Panc1 (cell line): ENCODE data around the gene PKMYT1. TPM values are rescaled to one million over a fixed set of nuclear protein-coding genes. Genes with fewer than 3 reads are reported as not detected.
A peak's percentile ranks its signal among the peaks of the same experiment; 100 is the strongest.

Experiments
- ATAC-seq: fragments of 200-7000 bp; cut with Tn5 transposase; 2 replicates; pipeline ENCODE4 v1.9.1; 2020; ENCODE audit warnings: mild to moderate bottlenecking, moderate library complexity
- BruUV-seq: library from RNA; stranded (reverse); fragments of 400-500 nt; replicated peaks from 2 replicates; lab custom pipeline; 2021; lab: Mats Ljungman, UMichigan
- CTCF ChIA-PET: fragments of 300-600 bp; sonication (Branson Sonifier 250); formaldehyde crosslinking; loops from one replicate; lab custom pipeline; 2022; ENCODE audit warnings: antibody characterized with exemption; lab: Charles Lee
- POLR2A ChIA-PET: fragments of 300-600 bp; sonication (Branson Sonifier 250); formaldehyde crosslinking; loops from one replicate; lab custom pipeline; 2022; ENCODE audit warnings: antibody characterized with exemption; lab: Charles Lee
- DNase-seq: peaks from one replicate; pipeline ENCODE4 v3.0.0-alpha.2; 2010; ENCODE audit warnings: low read depth, low spot score
- H3K27ac ChIP-seq: 2 replicates; pipeline ENCODE4 v1.5.1; 2011; ENCODE audit warnings: mild to moderate bottlenecking, low read length, inconsistent platforms
- H3K27me3 ChIP-seq: fragments of 200-500 bp; sonication (Bioruptor generic); 2 replicates; pipeline ENCODE4 v1.6.0; 2014; ENCODE audit warnings: low read length, inconsistent platforms; ENCODE audit not compliant: control insufficient read depth, insufficient read depth
- H3K36me3 ChIP-seq: fragments of 200-500 bp; sonication (Bioruptor generic); 2 replicates; pipeline ENCODE4 v1.5.1; 2014; ENCODE audit warnings: inconsistent platforms, mild to moderate bottlenecking, low read length, moderate library complexity; ENCODE audit not compliant: control insufficient read depth, insufficient read depth
- H3K4me1 ChIP-seq: 2 replicates; pipeline ENCODE4 v1.5.1; 2011; ENCODE audit warnings: inconsistent platforms, mild to moderate bottlenecking, low read length, moderate library complexity; ENCODE audit not compliant: control insufficient read depth, insufficient read depth
- H3K4me3 ChIP-seq, 2 experiments: 2 replicates each; pipeline ENCODE4 v1.5.1; 2011 to 2012; ENCODE audit warnings: low read depth in 2 of 2, low read length in 2 of 2, mild to moderate bottlenecking in 2 of 2, inconsistent platforms in 1 of 2, moderate library complexity in 1 of 2
- H3K9me3 ChIP-seq: fragments of 200-500 bp; sonication (Bioruptor generic); 2 replicates; pipeline ENCODE4 v1.5.1; 2014; ENCODE audit warnings: low read depth, mild to moderate bottlenecking, inconsistent platforms, low read length, moderate library complexity; ENCODE audit not compliant: control insufficient read depth, insufficient read depth
- POLR2AphosphoS5 ChIP-seq: IDR thresholded peaks from 2 replicates; pipeline ENCODE4 v1.6.1; 2012; ENCODE audit warnings: mild to moderate bottlenecking, low read depth, low read length, moderate library complexity
- SIN3A ChIP-seq: IDR thresholded peaks from 2 replicates; pipeline ENCODE4 v1.6.1; 2012; ENCODE audit warnings: low read depth, mild to moderate bottlenecking, low read length, moderate library complexity, borderline replicate concordance; ENCODE audit not compliant: insufficient read depth
- TCF7L2 ChIP-seq: IDR thresholded peaks from 2 replicates; pipeline ENCODE4 v1.6.1; 2011; ENCODE audit warnings: mild to moderate bottlenecking, low read depth, low read length, inconsistent platforms
- in situ Hi-C: cut with HindIII; loops from 2 replicates; pipeline ENCODE4 v1.10.0; 2016; ENCODE audit warnings: low sequenced_read_pairs, low pct_unique_long_range_greater_than_20kb
- intact Hi-C: fragments of 100-400 bp; cut with micrococcal nuclease; formaldehyde crosslinking; loops from one replicate; pipeline ENCODE4 v1.10.0; 2022; ENCODE audit not compliant: unreplicated experiment
- total RNA-seq: library from RNA; stranded (reverse); gene quantifications from one replicate; pipeline ENCODE4 v1.2.1, GENCODE V29; 2021; ENCODE audit not compliant: unreplicated experiment
- TF ChIP-seq, protein P1 (sequence below): fragments of 450-650 bp; IDR thresholded peaks from 2 replicates; pipeline ENCODE4 v1.5.1; 2017; ENCODE audit warnings: mild to moderate bottlenecking
- TF ChIP-seq, protein P2 (sequence below), 2 experiments: IDR thresholded peaks; 2 replicates each; pipeline ENCODE4 v1.6.1; 2011 to 2012; ENCODE audit warnings: low read depth in 2 of 2, control low read depth in 1 of 2, low read length in 1 of 2, mild to moderate bottlenecking in 1 of 2, moderate library complexity in 1 of 2; ENCODE audit not compliant: insufficient read depth in 1 of 2

The PKMYT1 gene
- total RNA-seq, 1 experiment from 2014 or later = 105 TPM

DNA sequence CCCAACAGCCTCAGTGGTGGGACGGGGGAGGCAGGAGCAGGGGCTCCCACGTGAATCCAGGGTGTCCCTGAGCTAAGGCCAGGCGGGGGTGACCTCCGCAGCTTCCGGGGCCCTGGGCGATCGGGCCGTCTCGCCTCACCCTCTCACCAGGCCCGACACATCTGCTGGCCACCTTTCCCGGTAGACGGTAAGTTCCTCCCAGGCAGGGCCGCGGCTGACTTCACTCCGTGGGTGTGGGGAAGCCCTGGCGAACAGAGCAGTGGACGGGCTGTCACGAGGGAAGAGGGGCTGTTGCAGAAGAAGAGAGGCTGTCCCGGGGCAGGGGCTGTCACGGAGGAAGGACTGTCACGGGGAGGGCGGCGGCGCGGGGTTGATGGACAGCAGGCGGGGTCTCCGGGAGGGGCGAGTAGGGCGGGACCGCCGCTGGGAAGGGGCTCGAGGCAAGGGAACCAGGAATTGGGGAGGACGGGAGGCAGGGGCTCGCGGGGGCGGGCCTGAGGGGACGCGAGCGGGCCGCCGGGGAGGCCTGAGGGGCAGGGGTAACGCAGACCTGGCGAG lies 498 bp downstream of the PKMYT1 start:
- ChIA-PET CTCF (no interaction called here), POLR2A (no interaction called here)
- intact Hi-C loops (no loop called here), in situ Hi-C loops (no loop called here)
- peaks cover 2% of the 10 kb centered on the region; the same call in 1 of the 2 replicates for H3K36me3 ChIP-seq
- peak; percentile 27 for ATAC-seq
- H3K4me1 ChIP-seq = peaks cover 36% of the 10 kb centered on the region
- H3K4me3 ChIP-seq = peak overlapping the region; percentile 70 to 71
- TF ChIP-seq SIN3A = no peak
- TF ChIP-seq TCF7L2 = no peak
- TF ChIP-seq POLR2AphosphoS5 = no peak
- TF ChIP-seq, protein P1, sequence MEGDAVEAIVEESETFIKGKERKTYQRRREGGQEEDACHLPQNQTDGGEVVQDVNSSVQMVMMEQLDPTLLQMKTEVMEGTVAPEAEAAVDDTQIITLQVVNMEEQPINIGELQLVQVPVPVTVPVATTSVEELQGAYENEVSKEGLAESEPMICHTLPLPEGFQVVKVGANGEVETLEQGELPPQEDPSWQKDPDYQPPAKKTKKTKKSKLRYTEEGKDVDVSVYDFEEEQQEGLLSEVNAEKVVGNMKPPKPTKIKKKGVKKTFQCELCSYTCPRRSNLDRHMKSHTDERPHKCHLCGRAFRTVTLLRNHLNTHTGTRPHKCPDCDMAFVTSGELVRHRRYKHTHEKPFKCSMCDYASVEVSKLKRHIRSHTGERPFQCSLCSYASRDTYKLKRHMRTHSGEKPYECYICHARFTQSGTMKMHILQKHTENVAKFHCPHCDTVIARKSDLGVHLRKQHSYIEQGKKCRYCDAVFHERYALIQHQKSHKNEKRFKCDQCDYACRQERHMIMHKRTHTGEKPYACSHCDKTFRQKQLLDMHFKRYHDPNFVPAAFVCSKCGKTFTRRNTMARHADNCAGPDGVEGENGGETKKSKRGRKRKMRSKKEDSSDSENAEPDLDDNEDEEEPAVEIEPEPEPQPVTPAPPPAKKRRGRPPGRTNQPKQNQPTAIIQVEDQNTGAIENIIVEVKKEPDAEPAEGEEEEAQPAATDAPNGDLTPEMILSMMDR = no peak
- TF ChIP-seq, protein P2, sequence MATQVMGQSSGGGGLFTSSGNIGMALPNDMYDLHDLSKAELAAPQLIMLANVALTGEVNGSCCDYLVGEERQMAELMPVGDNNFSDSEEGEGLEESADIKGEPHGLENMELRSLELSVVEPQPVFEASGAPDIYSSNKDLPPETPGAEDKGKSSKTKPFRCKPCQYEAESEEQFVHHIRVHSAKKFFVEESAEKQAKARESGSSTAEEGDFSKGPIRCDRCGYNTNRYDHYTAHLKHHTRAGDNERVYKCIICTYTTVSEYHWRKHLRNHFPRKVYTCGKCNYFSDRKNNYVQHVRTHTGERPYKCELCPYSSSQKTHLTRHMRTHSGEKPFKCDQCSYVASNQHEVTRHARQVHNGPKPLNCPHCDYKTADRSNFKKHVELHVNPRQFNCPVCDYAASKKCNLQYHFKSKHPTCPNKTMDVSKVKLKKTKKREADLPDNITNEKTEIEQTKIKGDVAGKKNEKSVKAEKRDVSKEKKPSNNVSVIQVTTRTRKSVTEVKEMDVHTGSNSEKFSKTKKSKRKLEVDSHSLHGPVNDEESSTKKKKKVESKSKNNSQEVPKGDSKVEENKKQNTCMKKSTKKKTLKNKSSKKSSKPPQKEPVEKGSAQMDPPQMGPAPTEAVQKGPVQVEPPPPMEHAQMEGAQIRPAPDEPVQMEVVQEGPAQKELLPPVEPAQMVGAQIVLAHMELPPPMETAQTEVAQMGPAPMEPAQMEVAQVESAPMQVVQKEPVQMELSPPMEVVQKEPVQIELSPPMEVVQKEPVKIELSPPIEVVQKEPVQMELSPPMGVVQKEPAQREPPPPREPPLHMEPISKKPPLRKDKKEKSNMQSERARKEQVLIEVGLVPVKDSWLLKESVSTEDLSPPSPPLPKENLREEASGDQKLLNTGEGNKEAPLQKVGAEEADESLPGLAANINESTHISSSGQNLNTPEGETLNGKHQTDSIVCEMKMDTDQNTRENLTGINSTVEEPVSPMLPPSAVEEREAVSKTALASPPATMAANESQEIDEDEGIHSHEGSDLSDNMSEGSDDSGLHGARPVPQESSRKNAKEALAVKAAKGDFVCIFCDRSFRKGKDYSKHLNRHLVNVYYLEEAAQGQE (IDR thresholded peaks at IDR 0.05; ENCODE audit: insufficient read depth in 1 of 2, low read depth in 2 of 2, low read length in 1 of 2) = no peak
- no peak for DNase-seq
- peak overlapping the region; percentile 96 for H3K27ac ChIP-seq
- TSS peak; percentile 73 for BruUV-seq
- H3K27me3 ChIP-seq = no peaks in the 10 kb centered on the region
- H3K9me3 ChIP-seq = no peaks in the 10 kb centered on the region

DNA sequence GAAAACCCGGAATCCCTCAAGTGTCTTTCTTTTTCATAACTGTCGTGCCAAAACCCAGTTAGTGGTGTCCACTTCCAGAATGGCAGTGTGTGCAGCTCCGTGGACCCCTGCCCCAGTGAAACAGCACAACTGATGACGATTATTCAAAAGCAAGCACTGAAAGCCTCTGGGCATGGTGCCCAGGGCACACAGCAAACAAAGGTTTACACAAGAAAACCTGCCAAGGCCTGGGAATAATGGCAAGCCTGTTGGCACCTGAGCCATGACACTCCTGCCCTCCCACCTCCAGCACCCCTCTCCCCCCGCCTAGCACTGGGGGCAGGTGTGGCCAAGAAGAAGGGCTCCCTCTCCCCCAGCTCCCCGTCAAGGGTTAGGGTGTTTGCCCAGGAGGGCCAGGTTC lies 2.8 kb downstream of the PKMYT1 start:
- Histone ChIP-seq H3K4me3 (no peak overlapping the region), H3K9me3 (no peaks in the 10 kb centered on the region), H3K27ac (peak overlapping the region; percentile 59), H3K4me1 (peaks cover 53% of the 10 kb centered on the region), H3K36me3 (peaks cover 2% of the 10 kb centered on the region; the same call in 1 of the 2 replicates), H3K27me3 (no peaks in the 10 kb centered on the region)
- no peak for DNase-seq
- intact Hi-C loops = no loop called here
- ChIA-PET CTCF (no interaction called here), POLR2A (no interaction called here)
- in situ Hi-C loops = no loop called here
- TF ChIP-seq SIN3A (no peak), TCF7L2 (no peak), POLR2AphosphoS5 (no peak)
- TF ChIP-seq, protein P2 (IDR thresholded peaks at IDR 0.05; ENCODE audit: insufficient read depth in 1 of 2, low read depth in 2 of 2, low read length in 1 of 2) = no peak
- TF ChIP-seq, protein P1 = no peak
- no peak for ATAC-seq
- BruUV-seq = no TSS peak
